ENCODE data around the gene GAD1. TPM values are rescaled to one million over a fixed set of nuclear protein-coding genes. Genes with fewer than 3 reads are reported as not detected.

GAD1 gene
- total and polyA plus RNA-seq, 10 of the 15 experiments (the other 5 are each of a cell fraction or from before 2014, with no cell fraction given) = 0.04 to 3.4 (median 0.42) TPM

DNA sequence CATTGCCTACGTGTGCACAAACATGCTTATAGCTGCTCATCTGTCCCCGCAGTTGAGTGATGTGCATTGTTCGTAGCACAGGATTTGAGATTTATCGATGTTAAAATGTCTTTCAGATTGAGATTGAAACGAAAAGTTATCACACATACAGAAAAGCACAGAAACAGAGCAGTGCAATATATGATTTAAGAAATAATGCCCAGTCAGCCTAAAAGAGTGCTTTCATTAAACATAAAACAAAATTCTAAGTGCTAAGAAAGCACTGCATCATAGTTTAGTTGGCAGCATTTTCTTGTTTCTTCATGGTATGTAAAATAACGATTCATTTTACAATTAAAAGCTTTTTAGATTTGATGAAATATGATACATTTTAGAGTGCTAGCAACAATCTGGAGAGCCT lies 80.4 kb downstream of the GAD1 start:
- H3K79me2 ChIP-seq (ENCODE audit: control insufficient read depth, insufficient read depth, low read length) = no peaks in the 10 kb centered on the region
- POLR2A ChIA-PET = interaction anchor here (1.4 kb wide), 1 partner anchor 10 kb away, joined by 6 read pairs; no protein-coding TSS in a partner anchor
- CTCF ChIA-PET = interaction anchor here (0.6 kb wide), 1 partner anchor 1257 kb away, joined by 3 read pairs; no protein-coding TSS in a partner anchor
- intact Hi-C loops (cut with micrococcal nuclease; ENCODE audit: unreplicated experiment) = no loop called here
- in situ Hi-C loops (cut with MboI) = no loop called here
- no peaks in the 10 kb centered on the region; a peak in 3 of 4 replicates for H3K27me3 ChIP-seq (replicated peaks in 1 of 2; ENCODE audit: control insufficient read depth in 2 of 2, insufficient read depth in 2 of 2, low read length in 1 of 2)
- H3K9me3 ChIP-seq (replicated peaks; ENCODE audit: control insufficient read depth, insufficient read depth, low read length) = no peaks in the 10 kb centered on the region
- WGBS (ENCODE audit: insufficient coverage, insufficient replicate concordance, low lambda C conversion rate, missing lambda C conversion rate) = 29% methylated on average over 6 of the region's 6 CpGs
- H3K9ac ChIP-seq (ENCODE audit: control insufficient read depth, insufficient read depth, low read length) = no peak overlapping the region
- no peak overlapping the region for H2AFZ ChIP-seq (ENCODE audit: control insufficient read depth, low read depth, low read length)
- DNase-seq (ENCODE audit: low read depth, low spot score) = no peak
- SMC1A ChIA-PET (ENCODE audit: uncharacterized antibody, unreplicated experiment) = interaction anchor here (0.6 to 1.8 kb wide), 5 partner anchors 9 to 561 kb away, joined by 3 to 7 read pairs (median 3); no protein-coding TSS in a partner anchor
- TF ChIP-seq, protein P1, sequence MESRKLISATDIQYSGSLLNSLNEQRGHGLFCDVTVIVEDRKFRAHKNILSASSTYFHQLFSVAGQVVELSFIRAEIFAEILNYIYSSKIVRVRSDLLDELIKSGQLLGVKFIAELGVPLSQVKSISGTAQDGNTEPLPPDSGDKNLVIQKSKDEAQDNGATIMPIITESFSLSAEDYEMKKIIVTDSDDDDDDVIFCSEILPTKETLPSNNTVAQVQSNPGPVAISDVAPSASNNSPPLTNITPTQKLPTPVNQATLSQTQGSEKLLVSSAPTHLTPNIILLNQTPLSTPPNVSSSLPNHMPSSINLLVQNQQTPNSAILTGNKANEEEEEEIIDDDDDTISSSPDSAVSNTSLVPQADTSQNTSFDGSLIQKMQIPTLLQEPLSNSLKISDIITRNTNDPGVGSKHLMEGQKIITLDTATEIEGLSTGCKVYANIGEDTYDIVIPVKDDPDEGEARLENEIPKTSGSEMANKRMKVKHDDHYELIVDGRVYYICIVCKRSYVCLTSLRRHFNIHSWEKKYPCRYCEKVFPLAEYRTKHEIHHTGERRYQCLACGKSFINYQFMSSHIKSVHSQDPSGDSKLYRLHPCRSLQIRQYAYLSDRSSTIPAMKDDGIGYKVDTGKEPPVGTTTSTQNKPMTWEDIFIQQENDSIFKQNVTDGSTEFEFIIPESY (IDR thresholded peaks at IDR 0.05) = no peak
- TF ChIP-seq, protein P2, sequence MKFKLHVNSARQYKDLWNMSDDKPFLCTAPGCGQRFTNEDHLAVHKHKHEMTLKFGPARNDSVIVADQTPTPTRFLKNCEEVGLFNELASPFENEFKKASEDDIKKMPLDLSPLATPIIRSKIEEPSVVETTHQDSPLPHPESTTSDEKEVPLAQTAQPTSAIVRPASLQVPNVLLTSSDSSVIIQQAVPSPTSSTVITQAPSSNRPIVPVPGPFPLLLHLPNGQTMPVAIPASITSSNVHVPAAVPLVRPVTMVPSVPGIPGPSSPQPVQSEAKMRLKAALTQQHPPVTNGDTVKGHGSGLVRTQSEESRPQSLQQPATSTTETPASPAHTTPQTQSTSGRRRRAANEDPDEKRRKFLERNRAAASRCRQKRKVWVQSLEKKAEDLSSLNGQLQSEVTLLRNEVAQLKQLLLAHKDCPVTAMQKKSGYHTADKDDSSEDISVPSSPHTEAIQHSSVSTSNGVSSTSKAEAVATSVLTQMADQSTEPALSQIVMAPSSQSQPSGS (IDR thresholded peaks at IDR 0.05; ENCODE audit: low read length) = no peak
- TF ChIP-seq, protein P3, sequence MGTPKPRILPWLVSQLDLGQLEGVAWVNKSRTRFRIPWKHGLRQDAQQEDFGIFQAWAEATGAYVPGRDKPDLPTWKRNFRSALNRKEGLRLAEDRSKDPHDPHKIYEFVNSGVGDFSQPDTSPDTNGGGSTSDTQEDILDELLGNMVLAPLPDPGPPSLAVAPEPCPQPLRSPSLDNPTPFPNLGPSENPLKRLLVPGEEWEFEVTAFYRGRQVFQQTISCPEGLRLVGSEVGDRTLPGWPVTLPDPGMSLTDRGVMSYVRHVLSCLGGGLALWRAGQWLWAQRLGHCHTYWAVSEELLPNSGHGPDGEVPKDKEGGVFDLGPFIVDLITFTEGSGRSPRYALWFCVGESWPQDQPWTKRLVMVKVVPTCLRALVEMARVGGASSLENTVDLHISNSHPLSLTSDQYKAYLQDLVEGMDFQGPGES (IDR thresholded peaks at IDR 0.05) = no peak
- TF ChIP-seq HDAC6 (IDR thresholded peaks at IDR 0.05; ENCODE audit: unreplicated experiment) (no peak), ZNF622 (IDR thresholded peaks at IDR 0.05) (no peak)
- TF ChIP-seq, protein P4, sequence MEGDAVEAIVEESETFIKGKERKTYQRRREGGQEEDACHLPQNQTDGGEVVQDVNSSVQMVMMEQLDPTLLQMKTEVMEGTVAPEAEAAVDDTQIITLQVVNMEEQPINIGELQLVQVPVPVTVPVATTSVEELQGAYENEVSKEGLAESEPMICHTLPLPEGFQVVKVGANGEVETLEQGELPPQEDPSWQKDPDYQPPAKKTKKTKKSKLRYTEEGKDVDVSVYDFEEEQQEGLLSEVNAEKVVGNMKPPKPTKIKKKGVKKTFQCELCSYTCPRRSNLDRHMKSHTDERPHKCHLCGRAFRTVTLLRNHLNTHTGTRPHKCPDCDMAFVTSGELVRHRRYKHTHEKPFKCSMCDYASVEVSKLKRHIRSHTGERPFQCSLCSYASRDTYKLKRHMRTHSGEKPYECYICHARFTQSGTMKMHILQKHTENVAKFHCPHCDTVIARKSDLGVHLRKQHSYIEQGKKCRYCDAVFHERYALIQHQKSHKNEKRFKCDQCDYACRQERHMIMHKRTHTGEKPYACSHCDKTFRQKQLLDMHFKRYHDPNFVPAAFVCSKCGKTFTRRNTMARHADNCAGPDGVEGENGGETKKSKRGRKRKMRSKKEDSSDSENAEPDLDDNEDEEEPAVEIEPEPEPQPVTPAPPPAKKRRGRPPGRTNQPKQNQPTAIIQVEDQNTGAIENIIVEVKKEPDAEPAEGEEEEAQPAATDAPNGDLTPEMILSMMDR (IDR thresholded peaks at IDR 0.05 in 2 of 3, conservative IDR thresholded peaks at IDR 0.05 in 1 of 3; ENCODE audit: control insufficient read depth in 2 of 3, extremely low read depth in 1 of 3, insufficient read depth in 1 of 3, low read depth in 3 of 3, low read length in 3 of 3) = no peak
- no peak for ATAC-seq
- H3K4me1 ChIP-seq (ENCODE audit: control insufficient read depth, insufficient read depth, low read length) = no peaks in the 10 kb centered on the region
- FAIRE-seq = no peak
- H3K4me3 ChIP-seq = no peak overlapping the region
- H4K20me1 ChIP-seq (ENCODE audit: control insufficient read depth, insufficient read depth) = no peaks in the 10 kb centered on the region
- H3K27ac ChIP-seq (ENCODE audit: control insufficient read depth, insufficient read depth) = no peak overlapping the region
- RAD21 ChIA-PET (ENCODE audit: unreplicated experiment) = interaction anchor here (1.7 kb wide), 1 partner anchor 32 kb away, joined by 5 read pairs; the partner anchor contains the start of gene GORASP2
- no peaks in the 10 kb centered on the region for H3K36me3 ChIP-seq (ENCODE audit: control insufficient read depth in 2 of 2, insufficient read depth in 2 of 2, low read length in 1 of 2)
- BruUV-seq (replicated peaks) = no TSS peak
- H3K4me2 ChIP-seq (ENCODE audit: control insufficient read depth, insufficient read depth) = no peak overlapping the region
